Endothelial cell (in vitro differentiated cells): ENCODE results near the gene PKLR. TPM values are rescaled to one million over a fixed set of nuclear protein-coding genes. Genes with fewer than 3 reads are reported as not detected.
A peak's percentile ranks its signal among the peaks of the same experiment; 100 is the strongest.

Source experiments
- DNase-seq: peaks from one replicate; pipeline ENCODE4 v3.0.0; 2021; ENCODE audit warnings: low spot score
- H3K27ac Mint-ChIP-seq: one replicate; pipeline ENCODE4 v1.8.0; 2021; ENCODE audit warnings: mixed read lengths, inconsistent platforms; ENCODE audit not compliant: unreplicated experiment
- H3K27me3 Mint-ChIP-seq: one replicate; pipeline ENCODE4 v1.8.0; 2021; ENCODE audit warnings: mild to moderate bottlenecking, moderate library complexity, mixed read lengths, inconsistent platforms; ENCODE audit not compliant: unreplicated experiment
- H3K36me3 Mint-ChIP-seq: one replicate; pipeline ENCODE4 v1.8.0; 2021; ENCODE audit warnings: mild to moderate bottlenecking, low read depth, mixed read lengths, inconsistent platforms; ENCODE audit not compliant: unreplicated experiment
- H3K4me1 Mint-ChIP-seq: one replicate; pipeline ENCODE4 v1.8.0; 2021; ENCODE audit warnings: mild to moderate bottlenecking, mixed read lengths, inconsistent platforms; ENCODE audit not compliant: unreplicated experiment
- H3K4me3 Mint-ChIP-seq: one replicate; pipeline ENCODE4 v1.8.0; 2021; ENCODE audit warnings: mild to moderate bottlenecking, mixed read lengths, inconsistent platforms; ENCODE audit not compliant: unreplicated experiment
- H3K9me3 Mint-ChIP-seq: one replicate; pipeline ENCODE4 v1.8.0; 2021; ENCODE audit warnings: mixed read lengths, inconsistent platforms; ENCODE audit not compliant: unreplicated experiment
- CTCF ChIP-seq: fragments of 200-600 bp; sonication (generic); IDR thresholded peaks from one replicate; pipeline ENCODE4 v1.5.0; 2021; ENCODE audit warnings: antibody characterized with exemption; ENCODE audit not compliant: unreplicated experiment
- total RNA-seq: library from RNA; stranded (reverse); fragmentation: NEBNext Ultra II Directional; extraction: Animal tissue kit (Norgen Biotek cat#: 25700); gene quantifications from one replicate; pipeline ENCODE4 v1.2.1, GENCODE V29; 2021; ENCODE audit not compliant: unreplicated experiment

PKLR gene
- total RNA-seq, 1 donor from 2014 or later: not detected

GRCh38 chr1:155324037-155324716 is 22.9 kb upstream of the PKLR start:
- peak overlapping the region; percentile 95 for H3K4me3 Mint-ChIP-seq
- peak; percentile 84 for DNase-seq
- H3K9me3 Mint-ChIP-seq: no peaks in the 10 kb centered on the region
- no peak for TF ChIP-seq CTCF
- H3K4me1 Mint-ChIP-seq: peaks cover 34% of the 10 kb centered on the region
- peaks cover 11% of the 10 kb centered on the region for H3K36me3 Mint-ChIP-seq
- H3K27me3 Mint-ChIP-seq: peaks cover 10% of the 10 kb centered on the region
- peak overlapping the region; percentile 30 for H3K27ac Mint-ChIP-seq

- H3K36me3 Mint-ChIP-seq: peaks cover 16% of the 10 kb centered on the region
- H3K4me1 Mint-ChIP-seq: peaks cover 39% of the 10 kb centered on the region
- no peaks in the 10 kb centered on the region for H3K9me3 Mint-ChIP-seq
- peak overlapping the region; percentile 95 for H3K4me3 Mint-ChIP-seq
- TF ChIP-seq CTCF: no peak
- peak overlapping the region; percentile 30 for H3K27ac Mint-ChIP-seq
- peaks cover 10% of the 10 kb centered on the region for H3K27me3 Mint-ChIP-seq
- DNase-seq: peak; percentile 84
Measured at GRCh38 chr1:155323729-155324036, 22.4 kb upstream of the PKLR start.

GRCh38 chr1:155322953-155323728 is 21.9 kb upstream of the PKLR start:
- Mint-ChIP-seq H3K27me3 (peaks cover 10% of the 10 kb centered on the region), H3K36me3 (peaks cover 22% of the 10 kb centered on the region), H3K4me1 (peaks cover 44% of the 10 kb centered on the region), H3K27ac (no peak overlapping the region), H3K9me3 (no peaks in the 10 kb centered on the region), H3K4me3 (peak overlapping the region; percentile 95)
- peak; percentile 99 for DNase-seq
- TF ChIP-seq CTCF: peak; percentile 97

DNA sequence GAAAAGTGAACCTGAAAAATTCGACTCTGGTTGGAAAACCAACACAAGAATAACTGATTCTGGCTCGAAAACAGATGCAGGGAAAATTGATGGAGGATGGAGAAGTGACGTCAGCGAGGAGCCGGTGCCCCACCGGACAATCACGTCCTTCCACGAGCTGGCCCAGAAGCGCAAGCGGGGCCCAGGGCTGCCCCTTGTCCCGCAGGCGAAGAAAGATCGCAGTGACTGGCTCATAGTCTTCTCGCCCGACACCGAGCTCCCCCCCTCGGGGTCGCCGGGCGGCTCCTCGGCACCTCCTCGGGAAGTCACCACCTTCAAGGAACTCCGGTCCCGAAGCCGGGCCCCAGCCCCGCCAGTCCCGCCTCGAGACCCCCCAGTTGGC is 21.3 kb upstream of the PKLR start:
- Mint-ChIP-seq H3K36me3 (peaks cover 27% of the 10 kb centered on the region), H3K4me3 (peak overlapping the region; percentile 91), H3K27ac (peak overlapping the region; percentile 74), H3K4me1 (peaks cover 50% of the 10 kb centered on the region), H3K27me3 (peaks cover 10% of the 10 kb centered on the region), H3K9me3 (no peaks in the 10 kb centered on the region)
- peak; percentile 47 for DNase-seq
- no peak for TF ChIP-seq CTCF
